Kidney epithelial cell (primary cell): ENCODE measurements around the gene RHOD. TPM values are rescaled to one million over a fixed set of nuclear protein-coding genes. Genes with fewer than 3 reads are reported as not detected.
A peak's percentile ranks its signal among the peaks of the same experiment; 100 is the strongest.

Experiments used
- DNase-seq: peaks from one replicate; pipeline ENCODE4 v3.0.0-alpha.2; 2010; ENCODE audit warnings: low read depth
- H3K27me3 ChIP-seq: 2 replicates; pipeline ENCODE4 v1.6.0; 2011; ENCODE audit warnings: low read length; ENCODE audit not compliant: control insufficient read depth, insufficient read depth
- H3K36me3 ChIP-seq: 2 replicates; pipeline ENCODE4 v1.5.1; 2011; ENCODE audit warnings: low read length; ENCODE audit not compliant: control insufficient read depth, insufficient read depth
- H3K4me3 ChIP-seq: 2 replicates; pipeline ENCODE4 v1.5.1; 2011; ENCODE audit warnings: low read depth, mild to moderate bottlenecking, control low read depth, low read length
- total RNA-seq: library from RNA; depleted of rRNA; stranded (reverse); fragments of >200 nt; gene quantifications from 2 replicates; pipeline ENCODE4 v1.2.3, GENCODE V29; 2015
- TF ChIP-seq, protein P1 (sequence below): IDR thresholded peaks from 2 replicates; pipeline ENCODE4 v1.5.1; 2011; ENCODE audit warnings: mild to moderate bottlenecking, moderate library complexity, low read length, control low read depth, inconsistent platforms; ENCODE audit not compliant: insufficient read depth, poor library complexity, severe bottlenecking

Gene RHOD
- total RNA-seq, 1 donor from 2014 or later: 97.0 TPM

DNA sequence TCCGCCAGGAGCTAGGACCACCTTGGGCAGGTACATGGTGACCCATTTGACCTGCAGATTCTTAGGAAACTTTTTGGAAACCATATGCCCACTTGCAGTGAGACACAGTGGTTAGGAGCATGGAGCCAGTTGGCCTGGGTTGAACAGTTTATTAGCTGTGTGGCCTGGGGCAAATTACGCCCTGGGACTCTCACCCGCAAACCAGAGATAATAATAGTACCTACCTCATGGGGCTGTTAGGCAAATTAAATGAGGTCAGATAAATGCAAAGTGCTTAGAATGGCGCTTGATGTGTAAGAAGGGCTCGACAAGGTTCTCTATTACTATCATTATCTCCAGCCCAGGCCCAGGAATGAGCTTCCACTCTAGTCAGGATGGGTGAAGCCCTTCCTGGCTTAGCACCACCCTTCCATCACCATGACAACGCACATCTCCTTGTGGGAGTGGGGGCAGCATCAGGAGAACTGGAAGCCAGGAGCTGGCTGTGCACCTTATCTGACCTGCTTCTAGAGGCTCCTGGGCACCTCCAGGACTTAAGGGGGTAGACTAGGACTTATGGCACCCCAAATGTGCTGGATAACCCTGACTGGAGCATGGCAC, 28.6 kb upstream of the RHOD start:
- Histone ChIP-seq H3K4me3 (no peak overlapping the region), H3K27me3 (no peaks in the 10 kb centered on the region), H3K36me3 (no peaks in the 10 kb centered on the region)
- TF ChIP-seq, protein P1, sequence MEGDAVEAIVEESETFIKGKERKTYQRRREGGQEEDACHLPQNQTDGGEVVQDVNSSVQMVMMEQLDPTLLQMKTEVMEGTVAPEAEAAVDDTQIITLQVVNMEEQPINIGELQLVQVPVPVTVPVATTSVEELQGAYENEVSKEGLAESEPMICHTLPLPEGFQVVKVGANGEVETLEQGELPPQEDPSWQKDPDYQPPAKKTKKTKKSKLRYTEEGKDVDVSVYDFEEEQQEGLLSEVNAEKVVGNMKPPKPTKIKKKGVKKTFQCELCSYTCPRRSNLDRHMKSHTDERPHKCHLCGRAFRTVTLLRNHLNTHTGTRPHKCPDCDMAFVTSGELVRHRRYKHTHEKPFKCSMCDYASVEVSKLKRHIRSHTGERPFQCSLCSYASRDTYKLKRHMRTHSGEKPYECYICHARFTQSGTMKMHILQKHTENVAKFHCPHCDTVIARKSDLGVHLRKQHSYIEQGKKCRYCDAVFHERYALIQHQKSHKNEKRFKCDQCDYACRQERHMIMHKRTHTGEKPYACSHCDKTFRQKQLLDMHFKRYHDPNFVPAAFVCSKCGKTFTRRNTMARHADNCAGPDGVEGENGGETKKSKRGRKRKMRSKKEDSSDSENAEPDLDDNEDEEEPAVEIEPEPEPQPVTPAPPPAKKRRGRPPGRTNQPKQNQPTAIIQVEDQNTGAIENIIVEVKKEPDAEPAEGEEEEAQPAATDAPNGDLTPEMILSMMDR: no peak
- DNase-seq: no peak

DNA sequence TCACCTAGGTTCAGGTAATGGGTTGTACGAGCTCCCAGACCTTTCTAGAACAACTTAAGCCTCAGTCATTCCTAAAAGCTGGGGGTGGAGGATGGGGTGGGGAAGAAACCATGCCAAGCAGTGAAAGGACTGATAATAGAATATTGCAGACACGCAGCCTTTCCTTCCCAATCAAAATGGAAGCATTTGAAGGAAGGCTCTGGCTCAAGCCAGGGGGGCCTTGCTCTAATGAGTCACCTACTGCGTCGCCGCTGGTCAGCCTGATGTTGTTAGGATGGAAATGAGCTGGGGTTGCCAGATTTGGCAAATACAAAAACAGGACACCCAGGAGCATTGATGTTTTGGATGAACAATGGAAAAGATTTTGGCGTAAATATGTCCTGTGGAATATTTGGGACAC, 27.5 kb upstream of the RHOD start:
- Histone ChIP-seq H3K36me3 (no peaks in the 10 kb centered on the region), H3K4me3 (no peak overlapping the region), H3K27me3 (no peaks in the 10 kb centered on the region)
- TF ChIP-seq, protein P1: no peak
- DNase-seq: no peak

DNA sequence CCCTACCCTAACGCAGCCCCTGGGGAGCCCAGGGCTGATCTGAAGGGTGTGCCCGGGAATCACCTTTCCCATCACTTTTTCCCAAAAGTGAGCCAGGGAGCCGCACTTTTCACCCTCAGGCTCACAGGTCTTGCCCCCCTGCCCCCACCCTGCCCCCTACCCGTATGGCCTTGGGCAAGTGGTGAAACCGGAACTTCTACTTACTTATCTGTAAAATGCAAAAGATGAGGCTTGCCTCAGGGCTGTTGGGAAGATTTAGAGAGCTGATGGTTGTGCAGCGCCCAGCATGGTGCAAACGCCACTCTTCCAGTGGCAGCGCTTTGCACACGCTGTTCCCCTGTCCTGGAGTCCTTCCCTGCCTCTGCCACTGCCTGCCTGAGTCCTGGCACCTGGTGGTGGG, 25.7 kb upstream of the RHOD start:
- H3K27me3 ChIP-seq: no peaks in the 10 kb centered on the region
- no peak for DNase-seq
- no peaks in the 10 kb centered on the region for H3K36me3 ChIP-seq

DNA sequence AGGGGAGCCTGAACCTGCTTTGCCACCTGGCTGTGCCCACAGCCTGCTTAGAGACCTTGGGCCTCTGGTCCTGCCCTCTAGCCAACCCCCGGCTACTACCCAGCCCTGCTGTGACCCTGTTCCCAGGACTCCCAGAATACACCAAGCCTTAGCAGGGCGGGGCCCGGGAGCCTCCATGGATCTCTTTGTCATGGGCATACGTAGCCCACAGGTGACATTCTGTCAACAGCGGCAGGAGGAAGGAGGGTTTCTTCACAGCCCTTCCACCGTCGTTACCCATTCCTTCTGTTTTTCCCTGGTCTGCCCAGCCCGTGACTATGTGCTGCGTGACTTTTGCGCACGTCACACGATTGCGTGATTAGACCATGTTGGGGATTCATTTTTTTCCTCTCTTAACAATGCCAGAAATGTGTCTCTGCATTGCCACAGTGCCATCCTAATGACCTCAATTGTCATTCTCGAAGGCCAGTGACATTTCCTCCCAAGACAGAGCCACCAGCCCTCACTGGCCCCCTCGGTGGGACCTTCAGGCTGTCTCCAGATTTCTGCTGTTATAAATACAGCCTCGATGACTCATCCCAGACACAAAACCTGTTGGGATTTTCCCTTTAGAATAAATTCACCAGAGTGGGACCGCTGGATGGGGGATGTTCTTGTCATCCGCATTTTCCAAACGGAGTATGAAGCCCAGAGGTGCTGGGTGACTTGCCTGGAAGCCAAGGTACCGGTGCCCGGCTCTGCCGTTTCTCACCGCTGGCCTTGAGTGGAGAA, 24.7 kb upstream of the RHOD start:
- no peak for DNase-seq
- no peaks in the 10 kb centered on the region for H3K27me3 ChIP-seq
- TF ChIP-seq, protein P1: no peak
- H3K4me3 ChIP-seq: no peak overlapping the region
- H3K36me3 ChIP-seq: no peaks in the 10 kb centered on the region

More for the DNA sequence above, 25.7 kb upstream of the RHOD start:
- TF ChIP-seq, protein P1: no peak
- no peak overlapping the region for H3K4me3 ChIP-seq

DNA sequence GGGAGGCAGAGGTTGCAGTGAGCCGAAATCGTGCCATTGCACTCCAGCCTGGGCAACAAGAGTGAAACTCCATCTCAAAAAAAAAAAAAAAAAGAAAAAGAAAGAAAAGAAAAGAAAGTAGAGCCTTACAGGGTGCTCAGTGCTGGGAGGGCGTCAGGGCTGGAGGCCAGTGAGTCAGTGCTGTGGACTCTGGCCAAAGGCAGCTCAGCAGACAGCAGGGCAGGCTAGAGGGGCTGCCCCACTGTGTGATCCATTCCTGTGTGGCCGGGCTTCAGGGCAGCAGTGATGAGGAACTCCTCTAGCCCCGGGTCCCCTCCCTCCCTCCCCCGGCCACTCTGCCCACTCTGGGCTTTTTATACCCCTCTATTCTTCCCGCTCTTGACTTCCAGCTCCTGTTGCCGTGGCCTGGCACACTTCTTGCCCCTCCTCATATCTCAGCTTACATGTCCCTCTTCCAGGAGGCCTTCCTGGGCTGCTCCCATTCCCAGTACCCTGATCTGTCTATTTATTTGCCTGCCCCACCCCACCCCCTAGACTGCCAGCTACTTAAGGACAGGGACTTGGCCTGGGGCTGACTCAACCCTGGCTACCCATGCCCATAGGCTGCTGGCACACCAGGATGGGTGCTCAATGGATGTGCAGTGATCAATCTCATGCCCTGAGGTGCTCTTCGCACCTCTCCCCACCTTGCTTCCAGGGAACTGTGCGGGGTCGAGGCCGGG, 23.7 kb upstream of the RHOD start:
- Histone ChIP-seq H3K4me3 (no peak overlapping the region), H3K36me3 (no peaks in the 10 kb centered on the region), H3K27me3 (no peaks in the 10 kb centered on the region)
- DNase-seq: peak; percentile 79
- TF ChIP-seq, protein P1: no peak
